Measurements from ENCODE around the gene GMIP. TPM values are rescaled to one million over a fixed set of nuclear protein-coding genes. Genes with fewer than 3 reads are reported as not detected.

GMIP gene
- total RNA-seq, 1 experiment from 2014 or later, result 18.1 TPM

DNA sequence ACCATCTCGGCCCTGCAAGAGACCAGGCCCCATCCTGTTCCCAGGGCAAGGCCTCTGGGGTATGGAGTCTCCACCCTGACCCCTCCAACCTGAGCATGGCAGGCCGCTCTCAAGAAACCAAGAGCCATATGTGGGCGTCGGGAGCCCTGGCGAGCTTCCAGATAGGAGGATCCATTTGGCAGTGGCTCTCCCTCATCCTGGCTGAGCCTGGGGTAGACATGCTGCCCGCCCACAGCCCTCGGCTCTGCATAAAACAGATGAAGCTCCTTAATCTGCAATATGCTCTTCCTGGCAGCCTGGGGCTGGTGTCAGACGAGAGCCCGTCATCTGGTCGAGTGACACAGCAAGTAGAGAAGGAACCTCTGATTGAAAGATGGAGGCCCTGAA is 13.9 kb upstream of the GMIP start:
- DNase-seq (ENCODE audit: low read depth, low spot score), result no peak
- intact Hi-C loops (cut with micrococcal nuclease; ENCODE audit: unreplicated experiment), result no loop called here
- in situ Hi-C loops (cut with HindIII; ENCODE audit: low pct_unique_long_range_greater_than_20kb, low sequenced_read_pairs), result no loop called here
- peaks cover 6% of the 10 kb centered on the region for H3K4me1 ChIP-seq (ENCODE audit: control insufficient read depth, insufficient read depth, low read length)
- no peaks in the 10 kb centered on the region; the same call in 1 of the 2 replicates for H3K36me3 ChIP-seq (ENCODE audit: control insufficient read depth, insufficient read depth, low read length)
- no peaks in the 10 kb centered on the region for H3K27me3 ChIP-seq (ENCODE audit: control insufficient read depth, insufficient read depth, low read length)
- no TSS peak for BruUV-seq (replicated peaks)
- H3K9me3 ChIP-seq (ENCODE audit: control insufficient read depth, insufficient read depth, low read depth, low read length), result no peaks in the 10 kb centered on the region
- no peak overlapping the region for H3K27ac ChIP-seq (ENCODE audit: low read length)
- TF ChIP-seq, protein P1, sequence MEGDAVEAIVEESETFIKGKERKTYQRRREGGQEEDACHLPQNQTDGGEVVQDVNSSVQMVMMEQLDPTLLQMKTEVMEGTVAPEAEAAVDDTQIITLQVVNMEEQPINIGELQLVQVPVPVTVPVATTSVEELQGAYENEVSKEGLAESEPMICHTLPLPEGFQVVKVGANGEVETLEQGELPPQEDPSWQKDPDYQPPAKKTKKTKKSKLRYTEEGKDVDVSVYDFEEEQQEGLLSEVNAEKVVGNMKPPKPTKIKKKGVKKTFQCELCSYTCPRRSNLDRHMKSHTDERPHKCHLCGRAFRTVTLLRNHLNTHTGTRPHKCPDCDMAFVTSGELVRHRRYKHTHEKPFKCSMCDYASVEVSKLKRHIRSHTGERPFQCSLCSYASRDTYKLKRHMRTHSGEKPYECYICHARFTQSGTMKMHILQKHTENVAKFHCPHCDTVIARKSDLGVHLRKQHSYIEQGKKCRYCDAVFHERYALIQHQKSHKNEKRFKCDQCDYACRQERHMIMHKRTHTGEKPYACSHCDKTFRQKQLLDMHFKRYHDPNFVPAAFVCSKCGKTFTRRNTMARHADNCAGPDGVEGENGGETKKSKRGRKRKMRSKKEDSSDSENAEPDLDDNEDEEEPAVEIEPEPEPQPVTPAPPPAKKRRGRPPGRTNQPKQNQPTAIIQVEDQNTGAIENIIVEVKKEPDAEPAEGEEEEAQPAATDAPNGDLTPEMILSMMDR (IDR thresholded peaks at IDR 0.05), result no peak
- TF ChIP-seq TCF7L2 (IDR thresholded peaks at IDR 0.05; ENCODE audit: low read depth, low read length), result no peak
- TF ChIP-seq REST (IDR thresholded peaks at IDR 0.05; ENCODE audit: insufficient read depth in 1 of 2, low read depth in 2 of 2, low read length in 1 of 2), result no peak
- TF ChIP-seq POLR2AphosphoS5 (IDR thresholded peaks at IDR 0.05; ENCODE audit: low read depth, low read length), result no peak
- no peak for TF ChIP-seq SIN3A (IDR thresholded peaks at IDR 0.05; ENCODE audit: borderline replicate concordance, insufficient read depth, low read depth, low read length)
- ChIA-PET POLR2A (no interaction called here), CTCF (no interaction called here)
- H3K4me3 ChIP-seq (ENCODE audit: low read depth in 2 of 2, low read length in 2 of 2), result no peak overlapping the region
- no peak for ATAC-seq

- Histone ChIP-seq H3K36me3 (ENCODE audit: control insufficient read depth, insufficient read depth, low read length) (no peaks in the 10 kb centered on the region; the same call in 1 of the 2 replicates), H3K27me3 (ENCODE audit: control insufficient read depth, insufficient read depth, low read length) (no peaks in the 10 kb centered on the region), H3K4me3 (ENCODE audit: low read depth in 2 of 2, low read length in 2 of 2) (no peak overlapping the region), H3K9me3 (ENCODE audit: control insufficient read depth, insufficient read depth, low read depth, low read length) (no peaks in the 10 kb centered on the region), H3K4me1 (ENCODE audit: control insufficient read depth, insufficient read depth, low read length) (no peaks in the 10 kb centered on the region; the same call in 1 of the 2 replicates), H3K27ac (ENCODE audit: low read length) (no peak overlapping the region)
- in situ Hi-C loops (cut with HindIII; ENCODE audit: low pct_unique_long_range_greater_than_20kb, low sequenced_read_pairs) (no loop called here), intact Hi-C loops (cut with micrococcal nuclease; ENCODE audit: unreplicated experiment) (no loop called here)
- DNase-seq (ENCODE audit: low read depth, low spot score) (no peak), ATAC-seq (no peak)
- no TSS peak for BruUV-seq (replicated peaks)
- POLR2A ChIA-PET, result no interaction called here
- CTCF ChIA-PET, result no interaction called here
- no peak for TF ChIP-seq POLR2AphosphoS5 (IDR thresholded peaks at IDR 0.05; ENCODE audit: low read depth, low read length)
- no peak for TF ChIP-seq SIN3A (IDR thresholded peaks at IDR 0.05; ENCODE audit: borderline replicate concordance, insufficient read depth, low read depth, low read length)
- TF ChIP-seq REST (IDR thresholded peaks at IDR 0.05; ENCODE audit: insufficient read depth in 1 of 2, low read depth in 2 of 2, low read length in 1 of 2), result no peak
- no peak for TF ChIP-seq TCF7L2 (IDR thresholded peaks at IDR 0.05; ENCODE audit: low read depth, low read length)
- TF ChIP-seq, protein P1 (IDR thresholded peaks at IDR 0.05), result no peak
Measured at GRCh38 chr19:19656451-19657396, 13.3 kb upstream of the GMIP start.

All from Panc1 (cell line).